Parathyroid adenoma (tissue), 2 donors: Measurements from ENCODE around the gene CDC14B.

ENCODE experiments used
- H2AFZ ChIP-seq: fragments of 300-600 bp; sonication (generic); one replicate; pipeline ENCODE4 v1.7.0; 2017; ENCODE audit warnings: antibody characterized with exemption, mild to moderate bottlenecking
- H3K27ac ChIP-seq: fragments of 300-600 bp; sonication (generic); one replicate; pipeline ENCODE4 v1.7.0; 2017
- H3K27me3 ChIP-seq: fragments of 300-600 bp; sonication (generic); one replicate; pipeline ENCODE4 v1.7.0; 2017; ENCODE audit warnings: low read length; ENCODE audit not compliant: control insufficient read depth, insufficient read depth
- H3K36me3 ChIP-seq: fragments of 300-600 bp; sonication (generic); one replicate; pipeline ENCODE4 v1.7.0; 2017; ENCODE audit warnings: low read length; ENCODE audit not compliant: control insufficient read depth, insufficient read depth
- H3K4me1 ChIP-seq: fragments of 300-600 bp; sonication (generic); one replicate; pipeline ENCODE4 v1.7.0; 2017; ENCODE audit warnings: control low read depth
- H3K4me2 ChIP-seq: fragments of 300-600 bp; sonication (generic); one replicate; pipeline ENCODE4 v1.7.0; 2017; ENCODE audit warnings: low read length
- H3K4me3 ChIP-seq: fragments of 300-600 bp; sonication (generic); one replicate; pipeline ENCODE4 v1.7.0; 2017; ENCODE audit warnings: low read depth, low read length
- H3K79me2 ChIP-seq: fragments of 300-600 bp; sonication (generic); one replicate; pipeline ENCODE4 v1.7.0; 2017; ENCODE audit warnings: control low read depth
- H3K9ac ChIP-seq: fragments of 300-600 bp; sonication (generic); one replicate; pipeline ENCODE4 v1.7.0; 2017; ENCODE audit warnings: mild to moderate bottlenecking
- H3K9me3 ChIP-seq: fragments of 300-600 bp; sonication (generic); one replicate; pipeline ENCODE4 v1.7.0; 2017; ENCODE audit warnings: low read length; ENCODE audit not compliant: control insufficient read depth
- TF ChIP-seq, protein P1 (sequence below): fragments of 300-600 bp; sonication (generic); IDR thresholded peaks from one replicate; pipeline ENCODE4 v1.7.0; 2017; ENCODE audit warnings: antibody characterized with exemption, mild to moderate bottlenecking
- donor health status: primary hyperparathyroidism.

Gene CDC14B

DNA sequence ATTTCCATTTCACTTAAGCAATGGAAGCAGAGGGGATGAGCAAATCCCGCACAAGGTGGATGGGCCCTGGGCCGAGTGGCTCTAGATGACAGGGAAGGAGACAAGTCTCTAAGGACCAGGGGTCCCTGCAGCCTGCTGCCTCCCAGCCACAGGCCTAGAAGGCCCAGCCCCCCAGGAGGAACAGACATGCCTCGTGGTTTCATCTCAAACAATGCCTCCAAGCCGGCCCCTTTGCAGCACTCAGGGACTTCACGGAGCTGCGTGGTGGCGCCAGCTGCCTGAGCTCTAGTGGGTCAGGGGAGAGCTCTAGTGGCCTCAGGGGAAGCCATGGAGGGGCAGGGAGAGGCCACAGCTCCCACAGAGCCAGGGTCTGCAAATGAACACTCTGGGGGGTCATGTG is 120.8 kb downstream of the CDC14B start:
- TF ChIP-seq, protein P1, sequence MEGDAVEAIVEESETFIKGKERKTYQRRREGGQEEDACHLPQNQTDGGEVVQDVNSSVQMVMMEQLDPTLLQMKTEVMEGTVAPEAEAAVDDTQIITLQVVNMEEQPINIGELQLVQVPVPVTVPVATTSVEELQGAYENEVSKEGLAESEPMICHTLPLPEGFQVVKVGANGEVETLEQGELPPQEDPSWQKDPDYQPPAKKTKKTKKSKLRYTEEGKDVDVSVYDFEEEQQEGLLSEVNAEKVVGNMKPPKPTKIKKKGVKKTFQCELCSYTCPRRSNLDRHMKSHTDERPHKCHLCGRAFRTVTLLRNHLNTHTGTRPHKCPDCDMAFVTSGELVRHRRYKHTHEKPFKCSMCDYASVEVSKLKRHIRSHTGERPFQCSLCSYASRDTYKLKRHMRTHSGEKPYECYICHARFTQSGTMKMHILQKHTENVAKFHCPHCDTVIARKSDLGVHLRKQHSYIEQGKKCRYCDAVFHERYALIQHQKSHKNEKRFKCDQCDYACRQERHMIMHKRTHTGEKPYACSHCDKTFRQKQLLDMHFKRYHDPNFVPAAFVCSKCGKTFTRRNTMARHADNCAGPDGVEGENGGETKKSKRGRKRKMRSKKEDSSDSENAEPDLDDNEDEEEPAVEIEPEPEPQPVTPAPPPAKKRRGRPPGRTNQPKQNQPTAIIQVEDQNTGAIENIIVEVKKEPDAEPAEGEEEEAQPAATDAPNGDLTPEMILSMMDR: no peak
- H2AFZ ChIP-seq: no peak overlapping the region
- H3K4me2 ChIP-seq: no peak overlapping the region

DNA sequence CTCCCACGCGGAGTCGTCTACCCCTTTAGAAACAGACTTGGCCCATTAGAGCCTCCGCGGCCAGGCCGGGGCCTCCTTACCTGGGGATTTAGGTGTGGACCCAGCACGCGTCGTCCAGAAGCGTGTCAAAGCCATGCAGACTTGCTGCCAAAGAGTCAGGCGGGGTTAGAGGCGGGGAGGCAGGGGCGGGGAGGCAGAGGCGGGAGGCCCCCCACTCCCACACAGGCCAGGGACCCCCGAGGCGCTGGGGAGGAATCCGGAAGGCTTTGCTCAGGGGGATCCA is 122.6 kb downstream of the CDC14B start:
- H3K4me1 ChIP-seq: no peaks in the 10 kb centered on the region
- H3K4me3 ChIP-seq: no peak overlapping the region
- no peaks in the 10 kb centered on the region for H3K9me3 ChIP-seq
- H3K4me2 ChIP-seq: no peak overlapping the region
- no peaks in the 10 kb centered on the region for H3K36me3 ChIP-seq
- no peaks in the 10 kb centered on the region for H3K27me3 ChIP-seq
- H3K27ac ChIP-seq: no peak overlapping the region
- no peak overlapping the region for H3K9ac ChIP-seq
- no peak overlapping the region for H2AFZ ChIP-seq
- TF ChIP-seq, protein P1: no peak
- H3K79me2 ChIP-seq: no peaks in the 10 kb centered on the region

More for the DNA sequence above, 120.8 kb downstream of the CDC14B start:
- H3K4me1 ChIP-seq: no peaks in the 10 kb centered on the region
- H3K9me3 ChIP-seq: no peaks in the 10 kb centered on the region
- H3K4me3 ChIP-seq: no peak overlapping the region
- H3K27ac ChIP-seq: no peak overlapping the region
- H3K27me3 ChIP-seq: no peaks in the 10 kb centered on the region
- no peaks in the 10 kb centered on the region for H3K36me3 ChIP-seq
- no peaks in the 10 kb centered on the region for H3K79me2 ChIP-seq
- no peak overlapping the region for H3K9ac ChIP-seq

DNA sequence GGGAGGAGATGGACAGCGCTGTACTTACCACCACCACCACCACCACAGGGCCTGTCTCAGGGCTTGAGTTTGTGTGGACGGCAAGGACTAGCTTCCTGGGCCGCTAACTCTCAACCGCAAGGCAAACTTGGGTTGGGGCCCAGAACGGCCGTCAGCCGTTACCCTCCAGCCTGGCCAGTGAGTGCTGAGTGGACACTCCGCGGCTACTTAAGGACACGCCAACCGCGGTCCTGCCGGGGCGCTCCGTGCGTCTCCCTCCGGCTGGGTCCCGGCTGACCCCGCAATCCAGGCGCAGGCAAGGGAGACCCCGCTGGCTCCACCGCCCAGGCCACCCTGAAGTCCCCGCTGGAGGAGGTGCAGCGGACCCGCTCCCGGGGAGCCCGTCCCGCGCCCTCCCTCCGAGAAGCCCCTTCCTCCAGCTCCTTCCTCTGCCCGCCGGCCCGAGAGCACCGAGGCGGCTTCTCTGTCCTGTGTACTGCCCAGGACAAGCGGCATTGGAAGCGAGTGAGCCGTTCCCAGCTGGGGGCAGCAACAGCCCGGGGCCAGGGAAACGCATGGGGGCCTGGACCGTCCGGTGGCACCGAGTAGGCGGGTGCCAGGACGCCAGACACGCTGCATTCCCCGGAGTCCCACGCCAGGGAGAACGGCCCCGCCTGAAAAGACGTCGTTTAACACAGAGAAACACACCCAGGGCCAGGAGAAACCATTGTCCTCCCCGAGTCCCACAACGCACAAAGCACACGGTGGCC is 123.1 kb downstream of the CDC14B start:
- H2AFZ ChIP-seq: no peak overlapping the region
- H3K4me3 ChIP-seq: no peak overlapping the region

DNA sequence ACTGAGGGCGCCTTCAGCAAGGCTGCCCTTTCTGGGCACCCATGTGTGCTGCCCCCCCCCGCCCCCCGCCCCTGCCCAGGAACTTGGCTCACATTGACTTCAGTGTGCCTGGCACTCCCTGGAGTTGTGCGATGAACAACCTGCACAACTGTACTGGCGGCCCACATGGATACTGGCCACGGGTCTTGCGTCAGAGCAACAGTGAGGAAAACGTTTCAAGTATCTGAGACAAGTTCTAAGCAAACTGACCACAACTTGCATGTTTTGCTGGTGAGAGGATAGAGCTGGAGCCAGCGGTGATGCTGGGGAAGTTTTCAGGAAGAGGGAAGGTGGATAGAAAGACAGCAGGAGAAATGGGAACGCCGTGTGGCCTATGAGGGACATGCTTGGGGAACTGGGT is 124.3 kb downstream of the CDC14B start:
- Histone ChIP-seq H3K27ac (no peak overlapping the region), H3K4me1 (peaks cover 4% of the 10 kb centered on the region), H3K79me2 (no peaks in the 10 kb centered on the region), H3K9ac (no peak overlapping the region), H3K4me2 (no peak overlapping the region), H2AFZ (no peak overlapping the region), H3K36me3 (no peaks in the 10 kb centered on the region), H3K27me3 (no peaks in the 10 kb centered on the region), H3K9me3 (no peaks in the 10 kb centered on the region), H3K4me3 (no peak overlapping the region)
- TF ChIP-seq, protein P1: no peak

More for the DNA sequence above, 123.1 kb downstream of the CDC14B start:
- H3K9ac ChIP-seq: no peak overlapping the region
- H3K4me1 ChIP-seq: peaks cover 2% of the 10 kb centered on the region
- TF ChIP-seq, protein P1: no peak
- H3K79me2 ChIP-seq: no peaks in the 10 kb centered on the region
- H3K27me3 ChIP-seq: no peaks in the 10 kb centered on the region
- H3K36me3 ChIP-seq: no peaks in the 10 kb centered on the region
- H3K4me2 ChIP-seq: no peak overlapping the region
- no peak overlapping the region for H3K27ac ChIP-seq
- no peaks in the 10 kb centered on the region for H3K9me3 ChIP-seq

DNA sequence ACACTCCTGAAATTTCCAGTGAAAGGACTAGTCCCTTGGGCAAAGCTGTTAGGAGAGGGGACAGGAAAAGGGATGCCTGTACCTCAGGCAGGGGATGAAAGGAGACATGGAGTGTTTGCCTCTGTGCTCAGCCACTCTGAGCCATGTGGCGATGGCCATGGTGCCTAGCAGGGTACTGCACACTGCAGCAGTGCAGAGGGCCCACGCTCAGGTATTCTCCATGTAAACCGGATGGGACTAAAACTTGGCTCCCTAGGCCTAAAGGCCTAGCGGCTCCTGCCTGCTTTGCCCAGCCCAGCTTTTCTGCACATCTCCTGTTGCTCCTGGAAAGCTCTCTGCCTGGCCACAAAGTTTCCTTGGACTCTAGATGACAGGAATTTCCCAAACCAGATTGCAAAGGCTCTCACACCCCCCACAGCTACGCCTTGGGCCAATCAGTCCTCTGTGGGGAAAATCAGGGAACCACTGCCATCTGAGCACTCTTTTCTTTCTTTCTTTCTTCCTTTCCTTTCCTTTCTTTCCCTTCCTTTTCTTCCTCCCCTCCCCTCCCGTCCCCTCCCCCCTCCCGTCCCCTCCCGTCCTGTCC is 125.3 kb downstream of the CDC14B start:
- peaks cover 4% of the 10 kb centered on the region for H3K4me1 ChIP-seq
- H3K36me3 ChIP-seq: no peaks in the 10 kb centered on the region
- H2AFZ ChIP-seq: no peak overlapping the region
- H3K27ac ChIP-seq: no peak overlapping the region
- no peak overlapping the region for H3K4me2 ChIP-seq
- H3K9me3 ChIP-seq: no peaks in the 10 kb centered on the region
- H3K9ac ChIP-seq: no peak overlapping the region
- no peaks in the 10 kb centered on the region for H3K27me3 ChIP-seq
- TF ChIP-seq, protein P1: no peak
- no peak overlapping the region for H3K4me3 ChIP-seq
- H3K79me2 ChIP-seq: no peaks in the 10 kb centered on the region
